ELR (cell line): ENCODE data around the gene TLK2.
"Not testable (repeated sequence)": the region's sequence is repeated elsewhere in the genome, so short reads cannot be mapped to it uniquely, and the experiment has no call there.

Experiments
- DNase-seq: peaks from one replicate; pipeline ENCODE4 v3.0.0-alpha.2; 2015; ENCODE audit warnings: low read depth

Gene TLK2

DNA sequence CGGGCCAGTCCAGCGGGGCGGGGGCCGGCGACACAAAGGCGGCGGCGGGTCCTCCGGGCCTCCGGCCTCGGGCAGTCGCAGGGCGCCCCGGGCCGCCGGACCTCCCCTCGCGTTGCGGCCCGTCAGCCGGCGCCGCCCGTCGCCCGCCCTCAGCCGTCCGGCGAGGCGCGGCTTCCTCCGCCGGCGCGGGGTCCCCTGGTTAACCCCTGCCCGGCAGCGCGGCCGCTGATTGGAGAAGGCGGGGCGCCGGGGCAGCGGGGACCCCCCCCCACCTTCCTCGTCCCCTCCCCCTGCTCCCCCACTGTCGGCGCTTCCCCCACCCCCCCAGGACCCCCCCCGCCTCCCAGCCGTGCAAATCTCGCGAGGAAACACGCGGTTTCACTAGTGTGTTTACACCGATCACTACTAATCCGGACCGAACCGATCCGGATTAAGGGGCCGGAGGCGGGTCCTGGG lies at the start of gene TLK2:
TSS of gene TLK2 (plus strand) at position 402 of the 456 bp plus-strand sequence. CDS start 2,301 bp downstream, outside the sequence.
- peak; percentile 88 for DNase-seq

DNA sequence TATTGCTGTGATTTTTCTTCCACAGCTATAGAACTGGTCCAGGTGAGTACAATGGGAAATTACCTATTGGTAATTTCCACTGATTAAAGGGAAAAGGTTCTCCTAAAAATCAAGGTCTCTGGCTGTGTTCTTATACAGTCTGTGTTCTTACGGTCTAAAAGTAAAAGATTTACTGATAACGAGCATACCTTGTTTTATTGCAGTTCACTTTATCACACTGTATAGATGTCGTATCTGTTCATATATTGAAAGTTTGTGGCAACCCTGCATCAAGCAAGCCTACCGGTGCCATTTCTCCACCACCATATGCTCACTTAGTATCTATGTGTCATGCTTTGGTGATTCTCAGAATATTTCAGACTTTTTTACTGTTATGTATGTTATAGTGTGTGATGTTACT lies 43.4 kb upstream of the TLK2 start:
- not testable (repeated sequence) for DNase-seq

DNA sequence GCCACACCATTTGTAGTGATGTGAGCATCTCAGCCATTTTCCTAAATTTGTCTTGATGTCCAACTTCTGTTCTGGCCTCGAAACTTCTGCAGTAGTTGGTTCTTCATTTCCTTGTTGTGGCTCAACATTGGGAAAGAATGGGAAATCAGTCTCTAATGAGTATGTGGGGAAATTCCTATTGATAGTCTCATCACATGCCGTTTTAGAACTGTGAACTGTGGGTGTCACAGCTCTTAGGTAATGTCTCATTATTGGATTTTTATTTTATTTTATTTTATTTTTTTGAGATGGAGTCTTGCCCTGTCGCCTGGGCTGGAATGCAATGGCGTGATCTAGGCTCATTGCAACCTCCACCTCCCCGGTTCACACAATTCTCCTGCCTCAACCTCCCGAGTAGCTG lies 37.4 kb upstream of the TLK2 start:
- not testable (repeated sequence) for DNase-seq

DNA sequence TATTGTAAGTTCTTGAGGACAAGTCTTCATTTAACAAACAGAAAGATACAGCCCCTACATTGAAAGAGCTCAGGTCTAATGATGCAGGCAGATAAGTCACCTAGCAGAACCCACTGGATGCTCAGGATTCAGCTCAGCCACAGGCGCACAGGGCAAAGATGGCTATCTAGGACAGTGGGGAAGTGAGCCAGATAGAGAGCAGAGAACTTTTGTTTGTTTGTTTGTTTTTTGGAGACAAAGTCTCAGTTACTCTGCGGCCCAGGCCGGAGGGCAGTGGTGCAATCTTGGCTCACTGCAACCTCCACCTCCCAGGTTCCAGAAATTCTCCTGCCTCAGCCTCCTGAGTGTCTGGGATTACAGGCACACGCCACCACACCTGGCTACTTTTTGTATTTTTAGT lies 34.6 kb upstream of the TLK2 start:
- no peak for DNase-seq

DNA sequence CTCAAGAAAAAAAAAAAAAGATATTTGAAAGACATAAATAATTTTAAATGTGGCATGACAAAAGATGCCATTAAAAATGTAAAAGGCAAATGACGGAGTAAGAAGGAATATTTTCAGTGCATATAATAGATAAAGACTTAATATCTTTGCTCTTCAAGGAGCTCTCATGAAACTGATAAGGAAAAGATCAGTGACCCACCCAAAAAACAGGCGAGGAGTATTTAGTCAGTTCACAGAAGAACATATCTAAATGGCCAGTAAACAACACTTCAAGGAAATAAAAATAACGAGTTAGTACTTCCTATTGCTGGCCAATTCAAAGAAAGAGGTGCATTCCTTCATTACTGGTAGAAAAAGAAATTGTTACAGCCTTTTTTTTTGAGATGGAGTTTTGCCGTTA lies 32.8 kb upstream of the TLK2 start:
- DNase-seq: not testable (repeated sequence)

DNA sequence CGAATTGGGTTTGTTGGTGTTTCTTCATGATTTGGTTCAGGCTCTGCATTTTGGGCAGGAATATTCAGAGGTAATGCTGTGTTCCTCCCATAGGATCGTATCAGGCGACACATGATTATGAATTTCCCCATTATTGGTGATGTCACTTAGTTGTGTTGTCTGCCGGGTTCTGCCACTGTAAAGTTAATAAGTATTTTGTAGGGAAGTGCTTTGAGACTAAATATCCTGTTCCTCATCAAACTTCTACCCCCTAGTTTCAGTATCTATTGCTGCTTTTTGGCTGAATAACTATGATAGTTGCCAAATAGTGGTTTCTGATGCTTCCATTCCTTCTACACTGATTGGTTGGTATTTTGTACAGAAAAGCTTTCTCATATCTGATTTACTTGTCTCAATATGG lies 26.4 kb upstream of the TLK2 start:
- DNase-seq: not testable (repeated sequence)

DNA sequence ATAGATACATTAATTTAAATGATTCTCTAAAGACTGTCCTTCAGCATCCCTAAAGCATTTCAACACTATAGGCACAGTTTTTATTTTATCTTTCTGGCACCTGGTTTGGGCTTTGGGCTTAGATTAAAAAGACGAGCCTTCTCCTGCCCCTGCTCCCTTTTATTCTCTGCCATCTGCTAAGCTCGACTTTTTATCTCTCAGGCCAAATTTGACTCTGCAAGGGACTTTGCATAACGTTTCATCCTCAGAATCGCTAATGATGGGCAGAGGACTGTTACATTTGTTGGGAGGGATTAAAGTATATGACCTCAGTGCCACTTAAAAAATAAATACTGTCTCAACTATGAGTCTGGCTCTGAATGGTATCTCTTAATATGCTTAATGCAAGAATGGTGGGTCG lies 25.6 kb upstream of the TLK2 start:
- DNase-seq: not testable (repeated sequence)

DNA sequence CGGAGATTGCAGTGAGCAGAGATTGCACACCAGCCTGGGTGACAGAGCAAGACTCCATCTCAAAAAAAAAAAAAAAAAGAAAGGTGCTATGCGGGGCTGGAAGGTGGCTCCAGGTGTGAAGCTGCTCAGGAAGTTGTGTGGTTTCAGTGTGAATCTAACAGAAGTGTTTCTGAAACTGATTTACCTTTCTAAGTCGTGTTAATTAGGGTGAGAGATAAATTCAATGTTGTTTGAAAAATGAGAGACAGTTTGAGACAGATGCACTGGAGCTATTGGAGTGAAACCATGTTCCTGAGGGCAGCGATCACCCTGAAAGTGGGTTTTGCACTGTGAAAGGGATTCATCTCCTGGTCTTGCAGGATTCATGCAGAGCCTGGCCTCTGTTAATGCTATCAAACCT lies 25.0 kb upstream of the TLK2 start:
- not testable (repeated sequence) for DNase-seq

DNA sequence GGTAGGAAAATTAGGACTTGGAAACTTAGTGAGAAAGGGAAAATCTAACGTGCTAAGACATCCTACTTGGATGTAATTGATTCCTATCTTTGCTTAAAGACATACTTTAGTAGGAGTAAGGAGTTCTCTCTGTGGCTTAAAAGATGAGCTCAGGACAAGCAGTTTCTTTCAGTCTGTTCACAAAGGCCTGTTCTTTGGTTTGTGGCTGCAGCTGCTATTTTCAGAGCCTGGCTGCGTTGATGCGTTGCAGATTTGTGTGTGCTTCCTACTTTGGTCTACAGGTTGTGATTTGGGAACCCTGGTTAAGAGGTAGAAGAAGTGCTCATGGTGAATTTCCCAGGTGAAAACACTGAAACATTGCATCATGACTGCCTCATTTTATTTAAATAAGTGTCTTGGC lies 24.5 kb upstream of the TLK2 start:
- not testable (repeated sequence) for DNase-seq

DNA sequence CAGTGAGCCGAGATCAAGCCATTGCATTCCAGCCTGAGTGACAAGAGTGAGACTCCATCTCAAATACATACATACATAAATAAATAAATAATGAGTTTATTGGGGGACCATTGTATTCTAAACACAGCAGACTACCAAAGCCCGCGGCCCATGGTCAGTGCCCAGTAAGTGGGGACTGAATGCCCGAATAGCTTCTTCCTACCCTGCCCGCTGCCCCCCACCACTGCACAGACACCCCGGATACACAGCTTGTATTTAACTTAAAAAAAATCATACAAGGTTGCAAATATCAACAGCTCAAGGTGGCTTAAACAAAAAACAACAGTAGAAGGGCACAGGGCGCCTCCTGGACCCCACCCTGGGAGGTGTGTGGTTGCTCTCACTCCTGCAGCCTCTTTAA lies 22.6 kb upstream of the TLK2 start:
- DNase-seq: no peak

DNA sequence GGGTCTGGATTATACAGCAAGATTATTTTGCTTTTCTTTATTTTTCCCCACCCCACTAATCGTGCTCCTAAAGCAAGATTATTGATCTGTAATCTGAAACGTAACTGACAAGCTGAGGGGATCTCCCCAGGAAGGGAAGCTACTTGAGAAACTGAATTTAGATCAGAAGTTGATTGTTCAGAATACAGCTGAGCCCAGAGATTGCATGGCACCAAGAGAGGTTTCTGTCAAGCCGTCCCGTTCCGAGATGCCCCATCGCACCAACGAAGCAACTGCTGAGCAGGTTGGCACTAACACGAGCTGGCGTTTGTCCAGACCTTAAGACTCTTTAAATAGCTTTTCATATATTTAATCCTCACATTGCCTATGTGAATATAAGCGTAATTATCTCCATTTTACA lies 20.1 kb upstream of the TLK2 start:
- DNase-seq: not testable (repeated sequence)

DNA sequence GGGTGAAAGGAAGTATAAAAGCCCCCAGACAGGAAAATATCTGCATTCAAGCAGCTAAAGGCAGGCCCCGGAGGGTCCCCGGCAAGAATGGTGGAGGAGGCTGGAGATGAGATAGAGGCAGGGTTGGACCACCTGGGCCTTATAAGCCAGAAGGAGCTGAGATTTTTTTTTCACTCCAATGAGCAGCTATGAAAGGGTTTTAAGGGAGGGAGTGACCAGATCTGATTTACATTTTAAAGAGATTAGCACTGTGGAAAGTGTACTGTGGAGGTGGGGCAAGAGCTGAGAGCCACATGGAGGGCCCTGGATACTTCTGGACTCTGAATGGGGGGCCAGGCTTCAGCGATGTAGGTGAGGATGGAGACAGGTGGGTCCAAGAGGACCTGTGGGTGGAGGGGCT lies 14.2 kb upstream of the TLK2 start:
- DNase-seq: not testable (repeated sequence)

DNA sequence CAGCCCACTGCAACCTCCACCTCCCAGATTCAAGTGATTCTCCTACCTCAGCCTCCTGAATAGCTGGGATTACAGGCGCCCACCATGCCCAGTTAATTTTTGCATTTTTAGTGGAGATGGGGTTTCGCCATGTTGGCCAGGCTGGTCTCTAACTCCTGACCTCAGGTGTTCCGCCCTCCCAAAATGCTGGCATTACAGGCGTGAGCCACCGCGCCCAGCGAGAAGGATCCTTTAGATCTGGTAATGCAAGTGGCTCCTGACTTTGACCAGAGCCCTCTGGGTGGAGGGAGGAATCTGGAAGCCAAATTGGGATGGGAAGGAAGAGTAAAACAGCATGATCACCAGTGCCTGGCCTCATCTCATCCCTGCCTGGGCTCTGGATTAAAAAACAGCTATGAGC lies 13.4 kb upstream of the TLK2 start:
- DNase-seq: not testable (repeated sequence)

DNA sequence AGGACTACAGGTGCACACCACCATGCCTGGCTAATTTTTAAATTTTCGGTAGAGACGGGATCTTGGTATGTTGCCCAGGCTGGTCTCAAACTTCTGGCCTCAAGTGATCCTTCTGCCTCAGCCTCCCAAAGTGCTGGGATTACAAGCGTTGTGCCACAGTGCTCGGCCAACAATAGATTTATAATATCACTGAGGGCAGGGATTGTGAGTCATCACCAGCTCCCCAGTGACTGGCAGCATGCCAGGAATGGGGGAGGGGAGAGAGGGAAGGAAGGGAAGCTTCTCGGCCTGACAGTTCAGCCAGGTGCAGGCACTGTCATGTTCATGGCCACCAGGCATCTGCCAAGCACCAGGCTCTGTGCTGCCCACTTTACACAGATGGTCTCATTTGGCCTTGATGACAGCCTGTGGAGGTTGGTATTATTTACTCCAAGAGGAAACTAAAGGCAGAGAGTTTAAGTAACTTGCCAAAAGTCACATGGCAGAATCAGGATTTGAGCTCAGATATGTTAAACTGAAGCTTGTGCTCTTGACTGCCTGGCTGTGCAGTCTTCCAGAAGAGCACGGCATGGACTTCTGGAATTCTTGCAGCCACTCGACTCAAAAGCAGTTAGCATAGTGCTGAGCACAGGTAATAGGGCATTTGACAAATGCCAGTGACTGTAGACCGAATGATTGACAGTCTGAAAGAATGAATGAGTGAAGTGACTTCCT lies 7.8 kb upstream of the TLK2 start:
- peak; percentile 74 for DNase-seq

DNA sequence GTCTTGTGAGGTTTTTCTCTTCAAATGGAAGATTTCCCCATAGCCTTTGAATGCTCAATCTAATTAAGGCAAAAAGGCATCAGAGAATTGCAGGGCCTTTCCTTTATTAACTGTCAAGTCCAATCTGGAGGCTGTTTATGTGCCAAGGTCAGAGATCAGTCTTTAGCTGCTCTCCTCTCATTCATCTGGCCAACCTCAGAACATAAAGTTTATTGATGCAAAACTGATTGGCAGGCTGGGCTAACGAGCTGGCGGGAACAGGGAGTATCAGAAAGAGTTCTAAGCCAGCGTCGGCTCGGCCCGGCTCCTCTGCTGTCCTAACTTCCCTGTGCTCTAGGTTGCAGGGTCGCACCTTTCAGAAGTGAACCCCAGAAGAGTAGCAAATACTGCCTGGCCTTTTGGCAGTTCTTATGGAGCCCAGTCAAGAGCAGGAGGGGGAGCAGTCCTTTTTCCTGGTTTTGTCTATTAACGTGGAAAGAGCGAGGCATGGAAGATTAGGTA lies 7.2 kb upstream of the TLK2 start:
- not testable (repeated sequence) for DNase-seq

DNA sequence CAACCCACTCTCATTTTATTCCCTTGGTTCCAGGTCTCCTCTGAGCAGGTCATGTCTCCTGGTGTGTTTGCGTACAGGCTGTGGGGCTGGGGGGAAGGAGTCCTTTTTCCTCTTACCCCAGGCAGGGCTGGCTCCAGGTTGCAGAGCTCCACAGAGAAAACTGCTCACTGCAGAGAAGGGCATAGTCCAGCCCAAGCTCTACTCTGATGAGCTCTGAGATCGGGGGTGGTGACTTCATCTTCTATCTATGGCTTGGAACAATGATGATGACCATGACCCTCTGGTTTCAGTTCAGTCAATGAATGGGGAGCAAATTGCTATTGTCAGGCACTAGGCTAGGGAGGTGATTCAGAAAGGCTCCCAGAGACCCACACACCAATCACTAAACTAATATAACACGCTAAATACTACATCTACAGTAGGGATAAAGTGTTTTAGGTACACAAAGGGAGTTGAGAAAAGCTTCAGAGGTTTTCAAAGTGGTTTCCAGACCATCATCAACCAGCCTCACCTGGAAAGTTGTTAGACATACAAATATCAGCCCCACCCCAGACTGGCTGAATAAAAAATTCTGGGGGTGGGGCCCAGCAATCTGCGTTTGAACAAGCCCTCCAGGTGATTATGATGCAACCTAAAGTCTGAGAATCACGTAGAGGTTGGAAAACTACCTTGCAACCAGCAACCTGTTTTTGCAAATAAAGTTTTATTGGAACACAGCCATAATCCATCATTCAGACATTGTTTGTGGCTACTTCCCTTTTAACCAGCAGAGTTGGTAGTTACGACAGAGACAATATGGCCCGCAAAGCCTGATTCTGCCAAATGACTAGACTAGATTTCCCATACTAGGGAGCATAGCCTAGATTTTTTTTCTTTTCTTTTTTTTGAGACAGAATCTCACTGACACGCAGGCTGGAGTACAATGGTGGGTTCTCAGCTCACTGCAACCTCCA lies 5.3 kb upstream of the TLK2 start:
- DNase-seq: not testable (repeated sequence)

DNA sequence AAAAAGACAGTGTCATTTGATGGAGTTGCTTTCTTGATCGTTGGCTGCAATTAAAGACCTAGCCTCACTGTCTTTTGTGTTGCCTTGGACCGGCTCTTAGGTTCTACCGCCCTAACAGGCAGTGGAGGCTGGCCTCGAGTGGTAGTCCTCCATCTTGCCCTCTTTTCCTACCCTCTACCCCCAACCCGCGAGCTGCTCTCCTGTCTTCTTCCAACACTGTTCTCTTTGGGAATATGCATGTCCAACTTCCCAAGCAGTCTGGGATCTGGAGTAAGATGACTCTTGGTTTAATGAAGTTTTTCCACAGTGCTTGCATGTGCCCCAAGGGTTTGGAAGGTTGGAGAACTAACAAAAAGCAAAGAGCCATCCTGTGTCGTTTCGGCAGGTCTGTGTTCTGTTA lies 1.5 kb upstream of the TLK2 start:
- not testable (repeated sequence) for DNase-seq

DNA sequence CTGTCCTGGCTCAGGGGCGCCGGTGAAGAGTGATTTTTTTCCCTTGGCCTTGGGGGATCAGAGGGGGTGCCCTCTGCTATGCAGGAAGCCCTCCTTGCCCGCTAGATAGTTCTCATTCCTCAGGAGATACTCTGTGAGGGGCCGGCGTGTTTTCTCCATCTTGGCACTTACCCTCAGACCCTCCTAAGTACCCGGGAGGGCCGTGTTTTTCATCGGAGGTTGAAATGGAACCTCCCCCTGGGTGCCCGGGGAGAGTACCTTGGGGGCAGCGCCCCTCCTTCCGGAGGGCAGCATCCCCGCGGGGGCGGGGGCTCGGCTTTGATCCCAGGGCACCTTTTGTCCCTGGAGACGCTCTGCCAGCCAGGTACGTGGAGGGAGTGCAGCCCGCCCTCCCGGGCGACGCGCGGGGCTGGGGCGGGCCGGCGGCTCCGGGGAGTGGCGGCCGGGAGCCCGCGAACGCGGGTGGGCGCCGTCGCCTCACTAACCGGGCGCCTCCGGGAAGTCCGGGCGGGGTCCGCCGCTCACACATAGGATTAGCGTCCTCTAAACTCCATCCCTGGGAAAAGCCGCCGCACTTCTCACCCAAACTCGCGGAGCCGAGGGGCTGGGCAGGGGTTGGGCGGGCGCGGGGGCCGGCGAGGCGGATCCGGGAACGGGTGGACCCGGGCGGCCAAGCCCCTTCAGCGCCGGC lies 762 bp upstream of the TLK2 start:
- DNase-seq: peak; percentile 36

DNA sequence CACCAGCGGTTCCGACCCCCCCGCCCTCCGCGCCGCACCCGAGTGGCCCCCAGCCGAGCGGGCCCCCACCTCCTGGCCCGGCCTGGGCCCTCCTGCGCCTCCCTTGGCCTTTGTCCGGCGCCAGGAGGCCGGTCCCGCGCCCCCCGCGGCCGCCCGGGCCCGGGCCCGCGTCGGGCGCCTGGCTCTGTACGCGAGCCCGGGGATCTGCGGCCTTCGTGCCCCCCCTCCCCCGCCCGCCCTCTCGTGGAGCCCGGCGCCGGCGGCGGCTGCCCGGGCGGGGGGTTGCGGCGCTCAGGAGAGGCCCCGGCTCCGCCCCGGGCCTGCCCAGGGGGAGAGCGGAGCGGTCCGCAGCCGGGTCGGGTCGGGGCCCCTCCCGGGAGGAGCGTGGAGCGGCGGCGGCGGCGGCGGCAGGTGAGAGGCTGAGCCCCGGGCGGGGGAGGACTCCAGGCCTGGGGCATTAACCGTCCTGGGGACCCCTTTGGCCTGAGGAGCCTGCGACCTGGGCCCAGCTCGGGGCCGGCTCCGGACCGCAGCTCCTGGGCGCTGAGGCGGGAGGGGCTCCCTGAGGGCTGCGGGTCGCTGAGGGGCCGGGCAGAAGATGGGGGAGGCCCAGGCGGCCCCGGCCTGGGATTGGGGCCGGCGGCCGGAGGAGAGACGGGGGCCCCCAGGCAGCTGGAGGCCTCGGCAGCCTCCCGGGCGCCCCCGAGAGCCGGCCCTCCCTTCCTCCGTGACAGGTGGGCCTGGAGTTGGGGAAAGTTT lies 434 bp downstream of the TLK2 start:
- peak; percentile 14 for DNase-seq

DNA sequence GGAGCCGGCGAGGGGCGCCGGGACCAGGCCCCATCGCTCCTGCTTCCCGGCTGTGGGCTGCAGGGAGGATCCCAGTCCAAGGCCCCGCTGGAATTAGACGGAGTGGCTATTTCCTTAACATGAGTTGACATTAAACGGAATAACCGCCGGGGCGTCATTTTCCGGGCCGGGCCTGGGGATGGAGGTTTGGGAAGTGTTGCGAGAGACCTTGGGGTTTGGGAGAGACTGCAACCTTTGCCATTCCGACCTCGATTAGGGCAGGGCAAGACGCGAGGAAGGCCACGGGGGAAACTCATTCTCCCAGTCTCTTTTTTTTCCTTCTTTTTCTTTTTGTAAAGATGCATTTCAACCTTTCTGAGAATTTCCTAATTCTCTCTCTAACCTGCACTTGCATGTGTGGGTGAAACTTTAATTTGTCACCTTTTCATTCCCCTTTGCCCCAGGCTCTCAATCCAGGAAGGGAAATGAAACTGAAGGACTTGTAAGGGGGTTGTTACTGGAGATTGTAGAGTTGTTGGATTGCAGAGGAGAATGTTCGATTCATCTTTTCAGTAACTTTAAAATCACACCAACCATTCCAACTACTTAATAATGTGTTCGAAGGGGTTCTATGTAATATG lies 1.1 kb downstream of the TLK2 start:
- DNase-seq: peak; percentile 45

DNA sequence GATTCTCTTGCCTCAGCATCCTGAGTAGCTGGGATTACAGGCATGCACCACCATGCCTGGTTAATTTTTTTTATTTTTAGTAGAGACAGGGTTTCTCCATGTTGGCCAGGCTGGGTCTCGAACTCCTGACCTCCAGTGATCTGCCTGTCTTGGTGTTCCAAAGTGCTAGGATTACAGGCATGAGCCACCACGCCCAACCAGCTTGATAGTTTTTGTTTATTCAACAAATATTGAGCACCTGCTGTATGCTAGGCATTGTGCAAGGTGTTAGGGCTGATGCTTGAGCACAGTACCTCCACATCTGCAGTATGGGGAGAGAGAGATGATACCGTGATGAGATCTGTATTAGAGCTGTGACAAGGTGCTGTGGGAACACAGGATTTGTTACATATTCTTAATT lies 3.9 kb downstream of the TLK2 start:
- not testable (repeated sequence) for DNase-seq
